Tibial artery (tissue), 4 donors: ENCODE data around the gene RABGAP1L.

Source experiments
- DNase-seq, 2 donors: peaks; one replicate each; pipeline ENCODE4 v3.0.0-alpha.2; 2019
- H3K27ac ChIP-seq, 2 donors: fragments of 200-600 bp; sonication (generic) in 1 of 2; 1 replicate in 1 of 2; 2 replicates in 1 of 2; pipeline ENCODE4 v1.5.1; 2018 to 2019; ENCODE audit warnings: mild to moderate bottlenecking in 1 of 2
- H3K27me3 ChIP-seq, 2 donors: fragments of 200-600 bp; sonication (generic) in 1 of 2; one replicate each; pipeline versions ENCODE4 v1.5.1 to v1.6.0; 2016 to 2019
- H3K36me3 ChIP-seq, 3 donors: fragments of 200-600 bp; sonication (generic) in 2 of 3; one replicate each; pipeline ENCODE4 v1.5.1; 2016 to 2019; ENCODE audit warnings: mild to moderate bottlenecking in 2 of 3
- H3K4me1 ChIP-seq, 4 donors: fragments of 200-600 bp; sonication (generic) in 2 of 4; 1 replicate in 3 of 4; 2 replicates in 1 of 4; pipeline ENCODE4 v1.5.1; 2016 to 2019
- H3K4me3 ChIP-seq, 2 donors: fragments of 200-600 bp; sonication (generic) in 1 of 2; 1 replicate in 1 of 2; 2 replicates in 1 of 2; pipeline ENCODE4 v1.5.1; 2018 to 2019; ENCODE audit warnings: mild to moderate bottlenecking in 2 of 2
- H3K9me3 ChIP-seq, 3 donors: fragments of 200-600 bp; sonication (generic) in 1 of 3; one replicate each; pipeline ENCODE4 v1.5.1; 2016 to 2019
- CTCF ChIP-seq, 2 experiments: fragments of 200-600 bp in 1 of 2; fragments of 450-650 bp in 1 of 2; IDR thresholded peaks; one replicate each; pipeline ENCODE4 v1.5.1; 2017 to 2019; ENCODE audit warnings: antibody characterized with exemption in 2 of 2, mild to moderate bottlenecking in 1 of 2, moderate library complexity in 1 of 2
- intact Hi-C: fragments of 100-400 bp; cut with DNase I; formaldehyde crosslinking; loops from one replicate; pipeline ENCODE4 v1.15.0; 2023; ENCODE audit warnings: low total_unique reads

Gene RABGAP1L

GRCh38 chr1:174734270-174734669 is 575.0 kb downstream of the RABGAP1L start:
- no peak for TF ChIP-seq CTCF (IDR thresholded peaks at IDR 0.05)
- Histone ChIP-seq H3K9me3 (peaks cover 0 to 8% (median 0%) of the 10 kb centered on the region in 3 donors), H3K27me3 (no peaks in the 10 kb centered on the region), H3K4me3 (no peak overlapping the region), H3K4me1 (no peaks in the 10 kb centered on the region), H3K27ac (no peak overlapping the region), H3K36me3 (no peaks in the 10 kb centered on the region)
- DNase-seq = no peak
- intact Hi-C loops = no loop called here

- no peaks in the 10 kb centered on the region for H3K36me3 ChIP-seq
- H3K27ac ChIP-seq = no peak overlapping the region
- no peak overlapping the region for H3K4me3 ChIP-seq
- no peaks in the 10 kb centered on the region for H3K4me1 ChIP-seq
- DNase-seq = no peak
- no peak for TF ChIP-seq CTCF (IDR thresholded peaks at IDR 0.05)
- H3K27me3 ChIP-seq = no peaks in the 10 kb centered on the region
- intact Hi-C loops = no loop called here
- peaks cover 0 to 8% (median 0%) of the 10 kb centered on the region in 3 donors for H3K9me3 ChIP-seq
These were observed 577.5 kb downstream of the RABGAP1L start for GRCh38 chr1:174736831-174737230.

- Histone ChIP-seq H3K27ac (no peak overlapping the region), H3K36me3 (no peaks in the 10 kb centered on the region), H3K4me3 (no peak overlapping the region), H3K9me3 (peaks cover 0 to 8% (median 0%) of the 10 kb centered on the region in 3 donors), H3K27me3 (no peaks in the 10 kb centered on the region), H3K4me1 (no peaks in the 10 kb centered on the region)
- no peak for TF ChIP-seq CTCF (IDR thresholded peaks at IDR 0.05)
- intact Hi-C loops = loop anchor here (5.0 kb wide), 1 partner anchor 478 kb away; no protein-coding TSS in a partner anchor
- DNase-seq = no peak
These were observed 581.1 kb downstream of the RABGAP1L start for GRCh38 chr1:174740249-174740968.

- Histone ChIP-seq H3K4me1 (no peaks in the 10 kb centered on the region), H3K4me3 (no peak overlapping the region), H3K27me3 (no peaks in the 10 kb centered on the region), H3K27ac (no peak overlapping the region), H3K9me3 (no peaks in the 10 kb centered on the region), H3K36me3 (no peaks in the 10 kb centered on the region)
- TF ChIP-seq CTCF (IDR thresholded peaks at IDR 0.05) = no peak
- intact Hi-C loops = loop anchor here (5.0 kb wide), 1 partner anchor 481 kb away; no protein-coding TSS in a partner anchor
- DNase-seq = no peak
These were observed 583.7 kb downstream of the RABGAP1L start for GRCh38 chr1:174742805-174743653.

- TF ChIP-seq CTCF (IDR thresholded peaks at IDR 0.05) = peak; percentile 36 to 42
- no peak overlapping the region for H3K4me3 ChIP-seq
- intact Hi-C loops = loop anchor here (5.0 kb wide), 1 partner anchor 482 kb away; no protein-coding TSS in a partner anchor
- no peak for DNase-seq
- no peaks in the 10 kb centered on the region for H3K27me3 ChIP-seq
- H3K9me3 ChIP-seq = no peaks in the 10 kb centered on the region
- no peaks in the 10 kb centered on the region for H3K36me3 ChIP-seq
- H3K4me1 ChIP-seq = no peaks in the 10 kb centered on the region
- no peak overlapping the region for H3K27ac ChIP-seq
These were observed 584.6 kb downstream of the RABGAP1L start for GRCh38 chr1:174743654-174744561.
